ENCODE results near the gene HIF3A.
A peak's percentile ranks its signal among the peaks of the same experiment; 100 is the strongest.

The HIF3A gene

GRCh38 chr19:46376241-46377153 lies 79.7 kb downstream of the HIF3A start:
- H3K27me3 ChIP-seq (replicated peaks; ENCODE audit: control insufficient read depth, insufficient read depth, low read length) = no peaks in the 10 kb centered on the region
- no peaks in the 10 kb centered on the region for H3K9me3 ChIP-seq (ENCODE audit: control insufficient read depth, low read length)
- no peak for DNase-seq (ENCODE audit: low read depth)
- H3K4me1 ChIP-seq (ENCODE audit: control insufficient read depth, insufficient read depth, low read length) = peaks cover 41% of the 10 kb centered on the region
- peaks cover 41% of the 10 kb centered on the region for H3K36me3 ChIP-seq (ENCODE audit: control insufficient read depth, insufficient read depth, low read length, severe bottlenecking)
- no peak overlapping the region for H3K4me3 ChIP-seq (ENCODE audit: low read length)
- H3K9ac ChIP-seq (ENCODE audit: low read length) = no peak overlapping the region

- peak overlapping the region; percentile 80 for H3K9ac ChIP-seq (ENCODE audit: low read length)
- no peaks in the 10 kb centered on the region for H3K27me3 ChIP-seq (replicated peaks; ENCODE audit: control insufficient read depth, insufficient read depth, low read length)
- peaks cover 44% of the 10 kb centered on the region for H3K4me1 ChIP-seq (ENCODE audit: control insufficient read depth, insufficient read depth, low read length)
- peaks cover 58% of the 10 kb centered on the region for H3K36me3 ChIP-seq (ENCODE audit: control insufficient read depth, insufficient read depth, low read length, severe bottlenecking)
- DNase-seq (ENCODE audit: low read depth) = peak; percentile 94
- no peaks in the 10 kb centered on the region for H3K9me3 ChIP-seq (ENCODE audit: control insufficient read depth, low read length)
- peak overlapping the region; percentile 64 for H3K4me3 ChIP-seq (ENCODE audit: low read length)
These were observed 81.4 kb downstream of the HIF3A start for GRCh38 chr19:46378268-46378667.

- H3K9ac ChIP-seq (ENCODE audit: low read length) = no peak overlapping the region
- no peaks in the 10 kb centered on the region for H3K27me3 ChIP-seq (replicated peaks; ENCODE audit: control insufficient read depth, insufficient read depth, low read length)
- peaks cover 35% of the 10 kb centered on the region for H3K4me1 ChIP-seq (ENCODE audit: control insufficient read depth, insufficient read depth, low read length)
- peaks cover 76% of the 10 kb centered on the region for H3K36me3 ChIP-seq (ENCODE audit: control insufficient read depth, insufficient read depth, low read length, severe bottlenecking)
- H3K4me3 ChIP-seq (ENCODE audit: low read length) = no peak overlapping the region
- H3K9me3 ChIP-seq (ENCODE audit: control insufficient read depth, low read length) = no peaks in the 10 kb centered on the region
- no peak for DNase-seq (ENCODE audit: low read depth)
These were observed 83.8 kb downstream of the HIF3A start for GRCh38 chr19:46380690-46381089.

GRCh38 chr19:46381346-46381745 lies 84.5 kb downstream of the HIF3A start:
- no peak overlapping the region for H3K4me3 ChIP-seq (ENCODE audit: low read length)
- peak overlapping the region; percentile 42 for H3K9ac ChIP-seq (ENCODE audit: low read length)
- no peak for DNase-seq (ENCODE audit: low read depth)
- no peaks in the 10 kb centered on the region for H3K9me3 ChIP-seq (ENCODE audit: control insufficient read depth, low read length)
- peaks cover 72% of the 10 kb centered on the region for H3K36me3 ChIP-seq (ENCODE audit: control insufficient read depth, insufficient read depth, low read length, severe bottlenecking)
- H3K27me3 ChIP-seq (replicated peaks; ENCODE audit: control insufficient read depth, insufficient read depth, low read length) = no peaks in the 10 kb centered on the region
- peaks cover 35% of the 10 kb centered on the region for H3K4me1 ChIP-seq (ENCODE audit: control insufficient read depth, insufficient read depth, low read length)

GRCh38 chr19:46381756-46382345 lies 85.0 kb downstream of the HIF3A start:
- H3K36me3 ChIP-seq (ENCODE audit: control insufficient read depth, insufficient read depth, low read length, severe bottlenecking) = peaks cover 68% of the 10 kb centered on the region
- H3K4me1 ChIP-seq (ENCODE audit: control insufficient read depth, insufficient read depth, low read length) = peaks cover 33% of the 10 kb centered on the region
- no peaks in the 10 kb centered on the region for H3K9me3 ChIP-seq (ENCODE audit: control insufficient read depth, low read length)
- peak overlapping the region; percentile 42 for H3K9ac ChIP-seq (ENCODE audit: low read length)
- H3K4me3 ChIP-seq (ENCODE audit: low read length) = no peak overlapping the region
- H3K27me3 ChIP-seq (replicated peaks; ENCODE audit: control insufficient read depth, insufficient read depth, low read length) = no peaks in the 10 kb centered on the region
- DNase-seq (ENCODE audit: low read depth) = no peak

- H3K4me3 ChIP-seq (ENCODE audit: low read length) = no peak overlapping the region
- H3K36me3 ChIP-seq (ENCODE audit: control insufficient read depth, insufficient read depth, low read length, severe bottlenecking) = peaks cover 73% of the 10 kb centered on the region
These were observed 86.5 kb downstream of the HIF3A start for GRCh38 chr19:46383171-46383815.

GRCh38 chr19:46383846-46384245 lies 87.0 kb downstream of the HIF3A start:
- Histone ChIP-seq H3K9ac (ENCODE audit: low read length) (no peak overlapping the region), H3K4me1 (ENCODE audit: control insufficient read depth, insufficient read depth, low read length) (peaks cover 16% of the 10 kb centered on the region), H3K36me3 (ENCODE audit: control insufficient read depth, insufficient read depth, low read length, severe bottlenecking) (peaks cover 79% of the 10 kb centered on the region), H3K27me3 (replicated peaks; ENCODE audit: control insufficient read depth, insufficient read depth, low read length) (no peaks in the 10 kb centered on the region), H3K9me3 (ENCODE audit: control insufficient read depth, low read length) (no peaks in the 10 kb centered on the region), H3K4me3 (ENCODE audit: low read length) (no peak overlapping the region)
- no peak for DNase-seq (ENCODE audit: low read depth)

More at GRCh38 chr19:46383171-46383815, 86.5 kb downstream of the HIF3A start:
- DNase-seq (ENCODE audit: low read depth) = no peak
- Histone ChIP-seq H3K9me3 (ENCODE audit: control insufficient read depth, low read length) (no peaks in the 10 kb centered on the region), H3K9ac (ENCODE audit: low read length) (no peak overlapping the region), H3K4me1 (ENCODE audit: control insufficient read depth, insufficient read depth, low read length) (peaks cover 20% of the 10 kb centered on the region), H3K27me3 (replicated peaks; ENCODE audit: control insufficient read depth, insufficient read depth, low read length) (no peaks in the 10 kb centered on the region)

- H3K36me3 ChIP-seq (ENCODE audit: control insufficient read depth, insufficient read depth, low read length, severe bottlenecking) = peaks cover 84% of the 10 kb centered on the region
- DNase-seq (ENCODE audit: low read depth) = no peak
- H3K9ac ChIP-seq (ENCODE audit: low read length) = no peak overlapping the region
- H3K9me3 ChIP-seq (ENCODE audit: control insufficient read depth, low read length) = no peaks in the 10 kb centered on the region
- peaks cover 11% of the 10 kb centered on the region for H3K4me1 ChIP-seq (ENCODE audit: control insufficient read depth, insufficient read depth, low read length)
- H3K27me3 ChIP-seq (replicated peaks; ENCODE audit: control insufficient read depth, insufficient read depth, low read length) = no peaks in the 10 kb centered on the region
- H3K4me3 ChIP-seq (ENCODE audit: low read length) = no peak overlapping the region
These were observed 87.6 kb downstream of the HIF3A start for GRCh38 chr19:46384396-46384795.

- Histone ChIP-seq H3K27me3 (replicated peaks; ENCODE audit: control insufficient read depth, insufficient read depth, low read length) (no peaks in the 10 kb centered on the region), H3K9me3 (ENCODE audit: control insufficient read depth, low read length) (no peaks in the 10 kb centered on the region), H3K36me3 (ENCODE audit: control insufficient read depth, insufficient read depth, low read length, severe bottlenecking) (peaks cover 82% of the 10 kb centered on the region), H3K4me1 (ENCODE audit: control insufficient read depth, insufficient read depth, low read length) (peaks cover 13% of the 10 kb centered on the region), H3K4me3 (ENCODE audit: low read length) (no peak overlapping the region), H3K9ac (ENCODE audit: low read length) (no peak overlapping the region)
- DNase-seq (ENCODE audit: low read depth) = no peak
These were observed 88.8 kb downstream of the HIF3A start for GRCh38 chr19:46385636-46386035.

GRCh38 chr19:46386151-46386550 lies 89.3 kb downstream of the HIF3A start:
- no peak overlapping the region for H3K4me3 ChIP-seq (ENCODE audit: low read length)
- peaks cover 16% of the 10 kb centered on the region for H3K4me1 ChIP-seq (ENCODE audit: control insufficient read depth, insufficient read depth, low read length)
- no peaks in the 10 kb centered on the region for H3K27me3 ChIP-seq (replicated peaks; ENCODE audit: control insufficient read depth, insufficient read depth, low read length)
- no peaks in the 10 kb centered on the region for H3K9me3 ChIP-seq (ENCODE audit: control insufficient read depth, low read length)
- no peak for DNase-seq (ENCODE audit: low read depth)
- H3K36me3 ChIP-seq (ENCODE audit: control insufficient read depth, insufficient read depth, low read length, severe bottlenecking) = peaks cover 77% of the 10 kb centered on the region
- no peak overlapping the region for H3K9ac ChIP-seq (ENCODE audit: low read length)

GRCh38 chr19:46386996-46387712 lies 90.3 kb downstream of the HIF3A start:
- no peak overlapping the region for H3K4me3 ChIP-seq (ENCODE audit: low read length)
- peaks cover 19% of the 10 kb centered on the region for H3K4me1 ChIP-seq (ENCODE audit: control insufficient read depth, insufficient read depth, low read length)
- H3K27me3 ChIP-seq (replicated peaks; ENCODE audit: control insufficient read depth, insufficient read depth, low read length) = no peaks in the 10 kb centered on the region
- peaks cover 75% of the 10 kb centered on the region for H3K36me3 ChIP-seq (ENCODE audit: control insufficient read depth, insufficient read depth, low read length, severe bottlenecking)
- no peak overlapping the region for H3K9ac ChIP-seq (ENCODE audit: low read length)
- no peak for DNase-seq (ENCODE audit: low read depth)
- no peaks in the 10 kb centered on the region for H3K9me3 ChIP-seq (ENCODE audit: control insufficient read depth, low read length)
